HG03354 (cell line): Measurements from ENCODE around the gene POM121L2.

Experiments
- ATAC-seq: cut with Tn5 transposase; IDR thresholded peaks from one replicate; pipeline ENCODE4 v1.9.1; 2021; ENCODE audit warnings: mild to moderate bottlenecking; ENCODE audit not compliant: unreplicated experiment, poor library complexity, severe bottlenecking

POM121L2 gene

GRCh38 chr6:27295301-27296079, 16.6 kb downstream of the POM121L2 start:
- ATAC-seq: no peak

GRCh38 chr6:27294409-27294808, 17.7 kb downstream of the POM121L2 start:
- ATAC-seq: no peak

- ATAC-seq: no peak
Measured at GRCh38 chr6:27293436-27294098, 18.5 kb downstream of the POM121L2 start.

GRCh38 chr6:27290850-27291208, 21.2 kb downstream of the POM121L2 start:
- no peak for ATAC-seq

- ATAC-seq: no peak
Measured at GRCh38 chr6:27290065-27290849, 21.8 kb downstream of the POM121L2 start.

- no peak for ATAC-seq
Measured at GRCh38 chr6:27288136-27289044, 23.7 kb downstream of the POM121L2 start.

GRCh38 chr6:27287751-27288135, 24.3 kb downstream of the POM121L2 start:
- no peak for ATAC-seq

GRCh38 chr6:27286141-27286540, 25.9 kb downstream of the POM121L2 start:
- ATAC-seq: no peak

GRCh38 chr6:27283279-27283678, 28.8 kb downstream of the POM121L2 start:
- ATAC-seq: no peak

- ATAC-seq: no peak
Measured at GRCh38 chr6:27281569-27281968, 30.5 kb downstream of the POM121L2 start.

- no peak for ATAC-seq
Measured at GRCh38 chr6:27281105-27281539, 31.0 kb downstream of the POM121L2 start.

GRCh38 chr6:27280540-27281000, 31.5 kb downstream of the POM121L2 start:
- no peak for ATAC-seq

- no peak for ATAC-seq
Measured at GRCh38 chr6:27280064-27280539, 32.0 kb downstream of the POM121L2 start.

- ATAC-seq: no peak
Measured at GRCh38 chr6:27279513-27280063, 32.5 kb downstream of the POM121L2 start.

GRCh38 chr6:27275025-27275956, 36.8 kb downstream of the POM121L2 start:
- no peak for ATAC-seq

- ATAC-seq: no peak
Measured at GRCh38 chr6:27273783-27274182, 38.3 kb downstream of the POM121L2 start.

- ATAC-seq: no peak
Measured at GRCh38 chr6:27268803-27269202, 43.3 kb downstream of the POM121L2 start.

- ATAC-seq: no peak
Measured at GRCh38 chr6:27267857-27268434, 44.1 kb downstream of the POM121L2 start.
